LNCAP (cell line): ENCODE results near the gene EIF4A2.

Experiments used
- TF ChIP-seq, protein P1 (sequence below): fragments of 450-650 bp; IDR thresholded peaks from 2 replicates; pipeline ENCODE4 v1.5.1; 2017; ENCODE audit warnings: mild to moderate bottlenecking

The EIF4A2 gene

GRCh38 chr3:186818516-186818915, 35.1 kb downstream of the EIF4A2 start:
- TF ChIP-seq, protein P1, sequence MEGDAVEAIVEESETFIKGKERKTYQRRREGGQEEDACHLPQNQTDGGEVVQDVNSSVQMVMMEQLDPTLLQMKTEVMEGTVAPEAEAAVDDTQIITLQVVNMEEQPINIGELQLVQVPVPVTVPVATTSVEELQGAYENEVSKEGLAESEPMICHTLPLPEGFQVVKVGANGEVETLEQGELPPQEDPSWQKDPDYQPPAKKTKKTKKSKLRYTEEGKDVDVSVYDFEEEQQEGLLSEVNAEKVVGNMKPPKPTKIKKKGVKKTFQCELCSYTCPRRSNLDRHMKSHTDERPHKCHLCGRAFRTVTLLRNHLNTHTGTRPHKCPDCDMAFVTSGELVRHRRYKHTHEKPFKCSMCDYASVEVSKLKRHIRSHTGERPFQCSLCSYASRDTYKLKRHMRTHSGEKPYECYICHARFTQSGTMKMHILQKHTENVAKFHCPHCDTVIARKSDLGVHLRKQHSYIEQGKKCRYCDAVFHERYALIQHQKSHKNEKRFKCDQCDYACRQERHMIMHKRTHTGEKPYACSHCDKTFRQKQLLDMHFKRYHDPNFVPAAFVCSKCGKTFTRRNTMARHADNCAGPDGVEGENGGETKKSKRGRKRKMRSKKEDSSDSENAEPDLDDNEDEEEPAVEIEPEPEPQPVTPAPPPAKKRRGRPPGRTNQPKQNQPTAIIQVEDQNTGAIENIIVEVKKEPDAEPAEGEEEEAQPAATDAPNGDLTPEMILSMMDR: no peak

DNA sequence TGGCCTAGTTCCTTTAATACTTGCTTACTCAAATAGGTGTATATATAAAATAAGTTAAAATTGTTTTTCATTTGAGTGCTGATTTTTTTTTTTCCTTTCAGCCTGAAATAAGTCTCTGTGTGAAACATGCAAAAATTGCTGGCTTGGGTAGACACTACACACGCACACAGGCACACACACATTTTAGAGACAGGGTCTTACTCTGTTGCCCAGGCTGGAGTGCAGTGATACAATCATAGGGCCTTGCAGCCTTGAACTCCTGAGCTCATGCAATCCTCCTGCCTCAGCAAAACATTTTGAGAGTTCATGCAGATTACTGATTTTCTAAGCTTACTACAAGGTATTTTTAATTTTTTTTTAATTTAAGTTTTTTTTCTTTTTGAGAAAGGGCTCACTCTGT, 35.6 kb downstream of the EIF4A2 start:
- TF ChIP-seq, protein P1: no peak

GRCh38 chr3:186821429-186822387, 38.3 kb downstream of the EIF4A2 start:
- TF ChIP-seq, protein P1: peak; percentile 68

DNA sequence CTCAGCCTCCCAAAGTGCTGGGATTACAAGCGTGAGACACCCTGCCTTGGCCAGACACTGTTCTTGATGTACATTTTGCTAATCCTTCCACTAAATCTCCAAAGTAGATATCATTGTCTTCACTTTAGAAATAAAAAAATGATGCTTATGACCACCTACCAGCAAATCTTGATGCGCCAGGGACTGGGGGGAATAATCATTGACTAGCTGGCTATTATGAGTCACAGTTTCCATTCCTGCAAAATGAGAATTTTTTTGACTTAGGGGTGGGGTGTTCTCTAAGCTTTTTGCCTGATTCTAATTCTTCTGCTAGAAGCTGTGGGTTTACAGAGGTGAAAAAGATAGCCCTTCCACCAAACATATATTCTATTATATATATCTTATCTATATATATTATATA, 40.0 kb downstream of the EIF4A2 start:
- TF ChIP-seq, protein P1: no peak

DNA sequence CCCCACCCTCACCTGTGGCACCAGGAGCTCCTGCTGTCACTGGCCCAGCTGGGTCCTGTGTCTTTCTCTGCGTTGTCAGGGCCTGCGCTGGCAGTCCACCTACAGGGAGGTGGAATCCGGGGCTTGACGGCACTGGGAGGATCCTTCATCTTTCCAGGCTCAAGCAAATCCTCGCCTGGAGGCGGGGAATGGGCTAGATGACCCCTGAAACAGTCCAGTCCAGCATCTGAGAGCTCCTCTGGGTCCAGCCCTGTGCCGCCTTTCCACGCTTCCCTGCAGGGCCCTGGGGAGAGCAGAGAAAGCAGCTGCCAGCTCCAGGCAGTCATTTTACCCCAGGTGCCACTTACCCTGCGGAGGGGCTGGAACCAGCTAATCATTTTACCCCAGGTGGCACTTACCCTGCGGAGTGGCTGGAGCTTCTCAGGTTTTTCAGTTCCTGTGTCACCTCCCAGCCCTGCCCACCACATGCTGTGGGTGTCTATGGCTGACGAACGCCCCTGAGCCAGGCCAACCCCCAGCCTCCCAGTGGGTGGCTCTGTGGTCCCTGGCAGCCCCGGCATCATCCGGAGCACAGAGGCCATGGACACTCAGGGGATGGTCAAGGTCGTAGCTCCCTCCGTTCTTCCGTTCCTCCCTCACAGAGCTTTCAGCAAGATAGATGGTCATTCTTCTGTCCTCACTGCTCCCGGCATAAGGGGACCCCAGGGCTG, 41.2 kb downstream of the EIF4A2 start:
- TF ChIP-seq, protein P1: no peak

DNA sequence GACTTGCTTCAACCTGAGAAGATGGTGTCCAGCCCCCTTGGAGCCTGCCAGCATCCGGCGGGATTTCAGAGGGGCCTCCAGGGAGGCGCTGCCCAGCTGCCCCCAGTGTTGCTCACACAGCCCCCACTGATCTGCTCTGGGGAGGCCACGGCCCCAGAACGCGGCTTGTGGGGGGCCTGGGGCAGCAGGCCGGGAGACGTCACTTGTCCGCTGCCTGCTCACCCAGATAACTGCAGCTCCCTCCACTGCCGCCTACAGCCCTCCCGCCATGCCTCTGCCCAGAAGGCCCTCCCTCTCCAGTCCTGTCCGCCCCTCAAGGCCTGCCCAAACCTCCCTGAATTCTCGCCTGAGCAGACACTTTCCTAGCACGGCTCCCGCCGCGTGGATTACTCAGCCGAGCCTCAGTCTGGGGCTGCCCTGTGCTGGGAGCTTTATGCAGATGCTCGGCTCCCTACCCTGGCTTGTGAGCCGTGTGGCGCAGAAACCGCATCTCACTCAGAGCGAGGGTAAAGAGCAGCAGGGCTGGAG, 42.0 kb downstream of the EIF4A2 start:
- TF ChIP-seq, protein P1: no peak

DNA sequence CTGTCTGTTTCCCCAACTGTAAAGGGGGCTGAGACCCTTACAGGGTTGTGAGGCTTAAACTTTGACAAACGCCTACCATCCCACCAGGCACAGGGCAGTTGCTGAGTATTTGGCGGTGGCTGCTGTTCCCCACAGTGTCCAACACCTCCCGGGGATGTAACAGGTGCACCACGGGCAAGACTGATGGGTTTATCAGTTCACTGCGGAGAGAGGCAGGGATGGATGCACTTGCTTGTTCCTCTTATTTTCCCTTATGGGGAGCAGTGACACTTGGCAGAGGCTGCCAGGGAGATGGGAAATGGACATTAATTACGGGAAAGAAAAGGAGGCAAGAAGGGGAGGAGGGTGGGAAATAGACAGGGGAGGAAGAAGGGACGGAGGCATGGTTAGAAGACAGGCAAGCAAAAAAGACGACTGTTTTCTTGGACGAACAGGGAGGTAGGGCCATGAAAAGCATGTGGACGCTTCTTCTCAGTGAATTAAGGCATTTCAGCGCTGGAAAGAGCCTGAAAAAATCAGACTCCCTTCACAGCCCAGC, 42.6 kb downstream of the EIF4A2 start:
- TF ChIP-seq, protein P1: no peak
